Breast epithelium (tissue), 4 donors: Measurements from ENCODE around the gene C3. TPM values are rescaled to one million over a fixed set of nuclear protein-coding genes. Genes with fewer than 3 reads are reported as not detected.
A peak's percentile ranks its signal among the peaks of the same experiment; 100 is the strongest.

ENCODE experiments used
- DNase-seq, 2 donors: peaks; one replicate each; pipeline ENCODE4 v3.0.0-alpha.2; 2019; ENCODE audit warnings: low spot score in 2 of 2
- H3K27ac ChIP-seq, 2 donors: fragments of 200-600 bp; sonication (generic) in 1 of 2; one replicate each; pipeline ENCODE4 v1.5.1; 2016 to 2019; ENCODE audit warnings: mild to moderate bottlenecking in 1 of 2
- H3K27me3 ChIP-seq, 2 donors: fragments of 200-600 bp; sonication (generic) in 1 of 2; one replicate each; pipeline versions ENCODE4 v1.5.1 to v1.6.0; 2017 to 2019; ENCODE audit warnings: control low read depth in 1 of 2, mild to moderate bottlenecking in 1 of 2
- H3K36me3 ChIP-seq: fragments of 200-600 bp; one replicate; pipeline ENCODE4 v1.5.1; 2019
- H3K4me1 ChIP-seq, 2 donors: fragments of 200-600 bp; sonication (generic); one replicate each; pipeline ENCODE4 v1.5.1; 2016 to 2019; ENCODE audit warnings: control low read depth in 1 of 2
- H3K4me3 ChIP-seq, 3 donors: fragments of 200-600 bp; sonication (generic); 1 replicate in 2 of 3; 2 replicates in 1 of 3; pipeline ENCODE4 v1.5.1; 2016 to 2019; ENCODE audit warnings: mild to moderate bottlenecking in 3 of 3, moderate library complexity in 2 of 3
- H3K9me3 ChIP-seq, 2 donors: fragments of 200-600 bp; sonication (generic) in 1 of 2; one replicate each; pipeline ENCODE4 v1.5.1; 2016 to 2019; ENCODE audit warnings: control low read depth in 1 of 2
- CTCF ChIP-seq, 3 donors: fragments of 450-650 bp; IDR thresholded peaks; one replicate each; pipeline ENCODE4 v1.5.1; 2016 to 2017; ENCODE audit warnings: antibody characterized with exemption in 3 of 3, mild to moderate bottlenecking in 3 of 3, moderate library complexity in 3 of 3
- POLR2A ChIP-seq: fragments of 450-650 bp; IDR thresholded peaks from one replicate; pipeline ENCODE4 v1.6.1; 2016; ENCODE audit warnings: antibody characterized with exemption, mild to moderate bottlenecking, moderate library complexity
- POLR2AphosphoS5 ChIP-seq, 3 donors: sonication (generic); formaldehyde crosslinking; IDR thresholded peaks; one replicate each; pipeline ENCODE4 v1.6.1; 2017; ENCODE audit warnings: antibody characterized with exemption in 3 of 3
- intact Hi-C: fragments of 100-400 bp; cut with DNase I; formaldehyde crosslinking; loops from one replicate; pipeline ENCODE4 v1.15.1; 2023; ENCODE audit warnings: low total_unique reads
- total RNA-seq, 3 donors: library from RNA; depleted of rRNA; stranded (reverse); fragments of >200 nt; gene quantifications; one replicate each; pipeline ENCODE4 v1.1.0, GENCODE V29; 2016

The C3 gene
- 1,000 to 10,000 TPM in 2 of 3 donors, 100 to 1,000 TPM in 1; 856 to 1,298 (median 1,115) TPM for total RNA-seq

DNA sequence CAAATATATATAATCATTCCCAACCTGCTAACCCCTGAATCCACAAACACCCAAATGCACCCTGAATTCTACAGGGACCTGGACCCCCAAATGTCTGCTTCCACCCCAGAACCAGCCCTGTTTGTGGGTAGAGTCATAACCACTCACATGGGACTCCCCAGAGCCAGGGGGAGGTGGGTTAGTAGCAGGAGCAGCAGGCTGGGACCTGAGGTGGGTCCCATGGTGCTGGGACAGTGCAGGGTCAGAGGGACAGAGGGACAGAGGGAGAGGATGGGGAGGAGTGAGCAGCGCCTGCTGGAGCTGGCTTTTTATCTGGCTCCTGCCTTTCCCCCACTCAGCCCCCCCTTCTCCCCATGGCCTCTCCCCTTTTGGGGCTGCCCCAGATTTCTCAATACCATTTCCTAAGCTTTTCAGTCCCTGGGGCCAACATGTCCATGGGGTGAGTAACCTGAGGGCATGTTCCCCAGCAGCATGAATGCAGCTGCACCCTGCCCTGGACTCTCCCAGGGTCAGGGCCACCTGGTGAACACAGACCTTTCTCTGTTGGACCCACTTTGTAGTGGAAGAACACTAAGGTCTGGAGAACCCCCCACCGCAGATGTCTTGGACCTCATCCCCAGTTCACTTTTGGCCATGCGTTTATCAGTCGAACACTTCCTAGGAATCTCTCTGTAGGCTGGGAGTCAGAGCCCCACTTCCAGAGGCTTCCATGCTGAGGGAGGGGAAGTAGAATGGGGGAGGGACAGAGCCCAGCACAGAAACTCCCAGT lies at the start of gene C3:
Gene C3 (minus strand): TSS at position 282 of the 769 bp plus-strand sequence. CDS start 61 bp downstream, at position 221.
- intact Hi-C loops, result no loop called here
- Histone ChIP-seq H3K27ac (peak within 1 kb of the TSS; percentile 56 to 72), H3K9me3 (no peaks in the 10 kb centered on the region), H3K4me3 (peak within 1 kb of the TSS; percentile 34 to 51 (median 35)), H3K36me3 (no peaks in the 10 kb centered on the region), H3K4me1 (no peaks in the 10 kb centered on the region), H3K27me3 (no peaks in the 10 kb centered on the region)
- TF ChIP-seq POLR2A (peak; percentile 29), POLR2AphosphoS5 (IDR thresholded peaks at IDR 0.05) (peak; percentile 47 to 78 (median 66)), CTCF (IDR thresholded peaks at IDR 0.05) (no peak)
- peak in 1 of 2 donors; percentile 44 for DNase-seq

DNA sequence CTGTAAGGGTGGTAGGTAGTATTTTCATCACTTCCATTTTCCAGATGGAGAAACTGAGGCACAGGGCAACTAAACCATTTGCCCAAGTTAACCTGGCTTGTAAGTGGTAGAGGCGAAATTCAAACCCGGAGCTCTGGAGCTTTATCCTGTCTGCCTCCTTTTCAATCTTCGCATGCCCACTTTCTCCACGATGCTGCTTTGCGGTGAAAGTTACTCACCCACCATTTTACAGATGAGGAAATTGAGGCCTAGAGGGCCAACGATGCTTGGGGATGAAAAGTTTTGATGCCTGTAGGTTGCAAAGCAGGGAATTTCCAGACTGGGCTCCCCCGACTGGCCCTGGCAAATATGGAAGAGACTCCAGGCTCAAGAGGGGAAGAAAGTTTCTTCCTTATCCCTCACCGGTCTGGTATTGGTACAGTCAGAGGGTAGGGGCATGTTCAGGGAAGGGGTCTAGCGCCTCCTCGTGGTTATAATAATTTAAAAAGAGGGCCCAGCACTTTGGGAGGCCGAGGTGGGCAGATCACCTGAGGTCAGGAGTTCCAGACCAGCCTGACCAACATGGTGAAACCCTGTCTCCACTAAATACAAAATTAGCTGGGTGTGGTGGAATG lies 48.7 kb upstream of the C3 start:
- intact Hi-C loops, result no loop called here

GRCh38 chr19:6768236-6768785 lies 47.9 kb upstream of the C3 start:
- Histone ChIP-seq H3K27ac (peak overlapping the region; percentile 82 to 96), H3K4me1 (no peaks in the 10 kb centered on the region), H3K4me3 (peak overlapping the region in 2 of 3 donors; percentile 55 to 76), H3K36me3 (no peaks in the 10 kb centered on the region), H3K27me3 (no peaks in the 10 kb centered on the region), H3K9me3 (no peaks in the 10 kb centered on the region)
- TF ChIP-seq CTCF (IDR thresholded peaks at IDR 0.05), result no peak
- no peak for TF ChIP-seq POLR2AphosphoS5 (IDR thresholded peaks at IDR 0.05)
- no peak for TF ChIP-seq POLR2A
- intact Hi-C loops, result no loop called here
- no peak for DNase-seq

More for the DNA sequence above, 48.7 kb upstream of the C3 start:
- H3K27ac ChIP-seq, result no peak overlapping the region
- DNase-seq, result no peak
- TF ChIP-seq POLR2A (no peak), CTCF (IDR thresholded peaks at IDR 0.05) (peak in 1 of 3 donors; percentile 23)
- no peaks in the 10 kb centered on the region for H3K4me1 ChIP-seq
- H3K27me3 ChIP-seq, result no peaks in the 10 kb centered on the region
- H3K9me3 ChIP-seq, result no peaks in the 10 kb centered on the region
- no peaks in the 10 kb centered on the region for H3K36me3 ChIP-seq
- no peak overlapping the region for H3K4me3 ChIP-seq

GRCh38 chr19:6767357-6768235 lies 47.1 kb upstream of the C3 start, which contains the start of gene SH2D3A:
Gene SH2D3A (minus strand): TSS chr19:6767435. CDS start chr19:6763748, 3,687 bp downstream.
- DNase-seq, result peak; percentile 94
- Histone ChIP-seq H3K4me3 (peak within 1 kb of the TSS; percentile 17 to 76 (median 55)), H3K4me1 (no peaks in the 10 kb centered on the region), H3K27me3 (no peaks in the 10 kb centered on the region), H3K27ac (peak within 1 kb of the TSS; percentile 82 to 96), H3K36me3 (no peaks in the 10 kb centered on the region), H3K9me3 (no peaks in the 10 kb centered on the region)
- TF ChIP-seq POLR2AphosphoS5 (IDR thresholded peaks at IDR 0.05) (peak in 1 of 3 donors; percentile 85), POLR2A (peak; percentile 39), CTCF (IDR thresholded peaks at IDR 0.05) (no peak)
- intact Hi-C loops, result no loop called here
